HG02763 (cell line): ENCODE results near the gene LYPD6B.
"Not testable (repeated sequence)": the region's sequence is repeated elsewhere in the genome, so short reads cannot be mapped to it uniquely, and the experiment has no call there.

ENCODE experiments used
- ATAC-seq: cut with Tn5 transposase; IDR thresholded peaks from one replicate; pipeline ENCODE4 v1.9.1; 2021; ENCODE audit warnings: mild to moderate bottlenecking, moderate library complexity; ENCODE audit not compliant: unreplicated experiment

Gene LYPD6B

DNA sequence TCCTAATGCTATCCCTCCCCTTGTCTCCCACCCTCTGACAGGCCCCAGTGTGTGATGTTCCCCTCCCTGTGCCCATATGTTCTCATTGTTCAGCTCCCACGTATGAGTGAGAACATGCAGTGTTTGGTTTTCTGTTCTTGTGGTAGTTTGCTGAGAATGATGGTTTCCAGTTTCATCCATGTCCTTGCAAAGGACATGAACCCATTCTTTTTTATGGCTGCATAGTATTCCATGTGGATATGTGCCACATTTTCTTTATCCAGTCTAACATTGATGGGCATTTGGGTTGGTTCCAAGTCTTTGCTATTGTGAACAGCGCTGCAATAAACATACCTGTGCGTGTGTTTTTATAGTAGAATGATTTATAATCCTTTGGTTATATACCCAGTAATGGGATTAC, 212.9 kb downstream of the LYPD6B start:
- not testable (repeated sequence) for ATAC-seq

DNA sequence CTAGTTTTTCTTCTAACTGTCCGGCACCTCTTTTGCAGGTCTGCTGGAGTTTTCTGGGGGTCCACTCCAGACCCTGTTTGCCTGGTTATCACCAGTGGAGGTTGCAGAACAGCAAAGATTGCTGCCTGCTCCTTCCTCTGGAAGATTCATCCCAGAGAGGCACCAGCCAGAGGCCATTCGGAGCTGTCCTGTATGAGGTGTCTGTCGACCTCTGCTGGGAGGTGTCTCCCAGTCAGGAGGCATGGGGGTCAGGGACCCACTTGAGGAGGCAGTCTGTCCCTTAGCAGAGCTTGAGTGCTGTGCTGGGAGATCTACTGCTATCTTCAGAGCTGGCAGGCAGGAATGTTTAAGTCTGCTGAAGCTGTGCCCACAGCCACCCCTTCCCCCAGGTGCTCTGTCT, 218.4 kb downstream of the LYPD6B start:
- not testable (repeated sequence) for ATAC-seq

DNA sequence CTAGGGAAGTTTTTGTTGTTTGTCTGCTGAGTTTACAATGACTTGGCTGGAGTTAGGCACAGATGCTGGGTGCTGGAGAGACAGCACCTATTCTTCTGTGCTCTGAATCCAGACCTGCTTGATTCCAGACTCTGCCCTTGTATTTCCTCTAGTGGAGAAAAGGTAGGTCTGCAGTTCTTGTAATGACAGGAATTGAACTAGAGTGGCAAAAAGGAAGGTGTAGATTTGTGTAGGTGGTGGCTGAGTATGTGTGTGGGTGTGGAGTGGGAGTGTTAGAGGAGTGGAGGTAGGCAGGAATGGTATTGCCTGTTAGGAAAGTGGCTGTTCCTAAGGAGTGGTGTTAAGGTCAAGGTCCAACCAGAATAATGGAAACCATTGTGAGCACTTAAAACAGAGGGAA, 220.0 kb downstream of the LYPD6B start:
- ATAC-seq: no peak

DNA sequence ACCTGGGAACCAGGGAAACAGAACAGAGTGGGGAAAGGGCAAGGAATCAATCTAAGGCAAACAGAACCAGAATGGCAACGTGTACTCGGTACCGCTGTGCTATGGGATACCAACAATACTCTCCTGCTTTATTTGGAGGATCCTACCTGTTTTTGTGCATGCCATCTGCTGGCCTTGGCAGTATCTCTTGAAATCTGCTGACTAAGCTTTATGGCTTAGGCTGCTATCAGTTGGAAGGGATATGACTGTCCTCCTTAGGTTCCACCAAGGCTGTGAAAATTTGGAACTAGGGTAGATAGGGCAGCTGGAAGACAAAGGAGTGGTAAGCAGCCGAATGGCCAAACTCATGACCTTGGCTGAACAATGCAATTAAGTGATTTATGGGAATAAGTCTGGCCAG, 220.6 kb downstream of the LYPD6B start:
- no peak for ATAC-seq

DNA sequence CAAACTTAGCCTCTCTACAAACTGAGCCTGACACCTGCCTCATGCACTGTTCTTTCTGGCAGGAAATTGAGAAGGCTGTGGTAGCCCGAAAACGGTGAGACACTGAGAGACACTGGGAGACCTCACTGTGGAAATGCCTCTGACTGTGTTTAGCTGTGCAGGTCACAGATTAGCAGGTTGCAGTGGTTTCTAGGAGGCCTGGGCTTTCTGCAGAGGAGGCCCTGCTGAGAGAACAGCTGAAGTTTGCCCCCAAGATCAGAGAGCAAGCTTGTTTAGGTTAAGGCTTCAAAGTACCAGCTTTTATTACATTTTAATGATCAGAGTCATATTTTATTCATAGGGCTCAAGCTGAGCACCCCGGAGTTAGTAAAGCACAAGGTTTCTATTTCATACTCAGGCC, 223.2 kb downstream of the LYPD6B start:
- no peak for ATAC-seq
